IPS-18c (cell line): Measurements from ENCODE around the gene CSDE1.

ENCODE experiments used
- H3K4me3 ChIP-seq: 2 replicates; pipeline ENCODE4 v1.7.0; 2013; ENCODE audit warnings: low read depth, mild to moderate bottlenecking, low read length, moderate library complexity; ENCODE audit not compliant: insufficient read depth
- H3K9me3 ChIP-seq: one replicate; pipeline ENCODE4 v1.6.1; 2013; ENCODE audit warnings: mild to moderate bottlenecking, low read length, moderate library complexity; ENCODE audit not compliant: control insufficient read depth, insufficient read depth

The CSDE1 gene

GRCh38 chr1:114685851-114686250 is 71.9 kb downstream of the CSDE1 start:
- H3K4me3 ChIP-seq, result no peak overlapping the region
- no peaks in the 10 kb centered on the region for H3K9me3 ChIP-seq

- no peaks in the 10 kb centered on the region for H3K9me3 ChIP-seq
These were observed 80.1 kb downstream of the CSDE1 start for GRCh38 chr1:114677691-114678090.

GRCh38 chr1:114676115-114676514 is 81.7 kb downstream of the CSDE1 start:
- Histone ChIP-seq H3K9me3 (no peaks in the 10 kb centered on the region), H3K4me3 (no peak overlapping the region)

More at GRCh38 chr1:114677691-114678090, 80.1 kb downstream of the CSDE1 start:
- H3K4me3 ChIP-seq, result no peak overlapping the region

- no peak overlapping the region for H3K4me3 ChIP-seq
- H3K9me3 ChIP-seq, result peaks cover 2% of the 10 kb centered on the region
These were observed 85.9 kb downstream of the CSDE1 start for GRCh38 chr1:114671939-114672275.

GRCh38 chr1:114671011-114671938 is 86.5 kb downstream of the CSDE1 start:
- no peak overlapping the region for H3K4me3 ChIP-seq
- H3K9me3 ChIP-seq, result peaks cover 2% of the 10 kb centered on the region

- Histone ChIP-seq H3K4me3 (peak overlapping the region; percentile 69), H3K9me3 (peaks cover 2% of the 10 kb centered on the region)
These were observed 87.4 kb downstream of the CSDE1 start for GRCh38 chr1:114670083-114671010.

GRCh38 chr1:114669562-114670082 is 88.2 kb downstream of the CSDE1 start, which contains the start of gene DENND2C:
Gene DENND2C, minus strand, starts transcription at chr1:114670049. Its CDS starts 44,065 bp downstream, at chr1:114625984.
- peaks cover 2% of the 10 kb centered on the region for H3K9me3 ChIP-seq
- H3K4me3 ChIP-seq, result peak within 1 kb of the TSS; percentile 69

- H3K4me3 ChIP-seq, result peak overlapping the region; percentile 69
These were observed 88.8 kb downstream of the CSDE1 start for GRCh38 chr1:114668784-114669561.

GRCh38 chr1:114668373-114668772 is 89.4 kb downstream of the CSDE1 start:
- H3K4me3 ChIP-seq, result no peak overlapping the region
- H3K9me3 ChIP-seq, result peaks cover 2% of the 10 kb centered on the region

More at GRCh38 chr1:114668784-114669561, 88.8 kb downstream of the CSDE1 start:
- H3K9me3 ChIP-seq, result peaks cover 2% of the 10 kb centered on the region

GRCh38 chr1:114666954-114667353 is 90.8 kb downstream of the CSDE1 start:
- H3K4me3 ChIP-seq, result no peak overlapping the region
- H3K9me3 ChIP-seq, result peaks cover 2% of the 10 kb centered on the region
